Breast epithelium (tissue), 3 donors: ENCODE results near the gene CCDC80.

Source experiments
- CTCF ChIP-seq, 3 donors: fragments of 450-650 bp; IDR thresholded peaks; one replicate each; pipeline ENCODE4 v1.5.1; 2016 to 2017; ENCODE audit warnings: antibody characterized with exemption in 3 of 3, mild to moderate bottlenecking in 3 of 3, moderate library complexity in 3 of 3
- POLR2A ChIP-seq: fragments of 450-650 bp; IDR thresholded peaks from one replicate; pipeline ENCODE4 v1.6.1; 2016; ENCODE audit warnings: antibody characterized with exemption, mild to moderate bottlenecking, moderate library complexity

GRCh38 chr3:112640930-112641801 is at the start of gene CCDC80:
- TF ChIP-seq CTCF (IDR thresholded peaks at IDR 0.05) = no peak
- no peak for TF ChIP-seq POLR2A
